Liver (tissue), 3 donors: ENCODE results near the gene MLLT10.

Experiments used
- REST ChIP-seq: IDR thresholded peaks from 2 replicates; pipeline ENCODE4 v1.6.1; 2016; ENCODE audit warnings: antibody characterized with exemption, mild to moderate bottlenecking
- TF ChIP-seq, protein P1 (sequence below): fragments of 150-350 bp; IDR thresholded peaks from 2 replicates; pipeline ENCODE4 v1.5.1; 2017; ENCODE audit warnings: improper control_type of control experiment, low read depth, low read length; ENCODE audit not compliant: missing input control
- TF ChIP-seq, protein P2 (sequence below): IDR thresholded peaks from 2 replicates; pipeline ENCODE4 v1.6.1; 2016; ENCODE audit warnings: antibody characterized with exemption
- donor health status: healthy.
- donor health status: healthy.

DNA sequence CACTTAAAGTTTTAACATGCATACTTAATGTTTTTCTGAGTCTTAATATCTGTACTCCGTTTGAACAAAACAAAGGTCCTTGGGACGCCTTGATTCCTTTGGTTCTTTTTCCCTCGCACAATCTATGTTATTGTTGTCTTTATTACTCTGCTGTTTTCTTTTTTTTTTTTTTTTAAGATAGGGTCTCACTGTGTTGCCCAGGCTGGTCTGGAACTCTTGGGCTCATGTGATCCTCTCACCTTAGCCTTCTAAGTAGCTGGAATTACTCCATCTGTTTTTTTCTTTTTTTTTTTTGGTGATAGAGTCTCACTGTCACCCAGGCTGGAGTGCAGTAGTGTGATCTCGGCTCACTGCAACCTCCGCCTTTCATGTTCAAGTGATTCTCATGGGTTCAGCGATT, 13.2 kb downstream of the MLLT10 start:
- TF ChIP-seq, protein P1, sequence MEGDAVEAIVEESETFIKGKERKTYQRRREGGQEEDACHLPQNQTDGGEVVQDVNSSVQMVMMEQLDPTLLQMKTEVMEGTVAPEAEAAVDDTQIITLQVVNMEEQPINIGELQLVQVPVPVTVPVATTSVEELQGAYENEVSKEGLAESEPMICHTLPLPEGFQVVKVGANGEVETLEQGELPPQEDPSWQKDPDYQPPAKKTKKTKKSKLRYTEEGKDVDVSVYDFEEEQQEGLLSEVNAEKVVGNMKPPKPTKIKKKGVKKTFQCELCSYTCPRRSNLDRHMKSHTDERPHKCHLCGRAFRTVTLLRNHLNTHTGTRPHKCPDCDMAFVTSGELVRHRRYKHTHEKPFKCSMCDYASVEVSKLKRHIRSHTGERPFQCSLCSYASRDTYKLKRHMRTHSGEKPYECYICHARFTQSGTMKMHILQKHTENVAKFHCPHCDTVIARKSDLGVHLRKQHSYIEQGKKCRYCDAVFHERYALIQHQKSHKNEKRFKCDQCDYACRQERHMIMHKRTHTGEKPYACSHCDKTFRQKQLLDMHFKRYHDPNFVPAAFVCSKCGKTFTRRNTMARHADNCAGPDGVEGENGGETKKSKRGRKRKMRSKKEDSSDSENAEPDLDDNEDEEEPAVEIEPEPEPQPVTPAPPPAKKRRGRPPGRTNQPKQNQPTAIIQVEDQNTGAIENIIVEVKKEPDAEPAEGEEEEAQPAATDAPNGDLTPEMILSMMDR, result no peak
- TF ChIP-seq, protein P2, sequence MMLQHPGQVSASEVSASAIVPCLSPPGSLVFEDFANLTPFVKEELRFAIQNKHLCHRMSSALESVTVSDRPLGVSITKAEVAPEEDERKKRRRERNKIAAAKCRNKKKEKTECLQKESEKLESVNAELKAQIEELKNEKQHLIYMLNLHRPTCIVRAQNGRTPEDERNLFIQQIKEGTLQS, result no peak
- TF ChIP-seq REST, result no peak
